HFFc6 (cell line): ENCODE results near the gene AMER2. TPM values are rescaled to one million over a fixed set of nuclear protein-coding genes. Genes with fewer than 3 reads are reported as not detected.
A peak's percentile ranks its signal among the peaks of the same experiment; 100 is the strongest.

Experiments used
- DNase-seq: peaks from one replicate; pipeline ENCODE4 v3.0.0-alpha.2; 2018
- H3K27ac Mint-ChIP-seq: 2 replicates; pipeline ENCODE4 v1.8.0; 2020; ENCODE audit warnings: mild to moderate bottlenecking, mixed read lengths
- H3K27me3 Mint-ChIP-seq: 2 replicates; pipeline ENCODE4 v1.8.0; 2021; ENCODE audit warnings: mild to moderate bottlenecking, moderate library complexity, mixed read lengths; ENCODE audit not compliant: insufficient read depth
- H3K36me3 Mint-ChIP-seq: 2 replicates; pipeline ENCODE4 v1.8.0; 2021; ENCODE audit warnings: low read depth, mixed read lengths
- H3K4me1 Mint-ChIP-seq: 2 replicates; pipeline ENCODE4 v1.8.0; 2020; ENCODE audit warnings: low read depth, mixed read lengths
- H3K4me3 Mint-ChIP-seq: 2 replicates; pipeline ENCODE4 v1.8.0; 2020; ENCODE audit warnings: mild to moderate bottlenecking, moderate library complexity, mixed read lengths
- H3K9me3 Mint-ChIP-seq: 2 replicates; pipeline ENCODE4 v1.8.0; 2020; ENCODE audit warnings: mild to moderate bottlenecking, mixed read lengths
- total RNA-seq, 6 experiments: library from RNA; stranded (reverse); fragmentation: NEBNext Ultra II Directional; extraction: Animal tissue kit (Norgen Biotek cat#: 25700); gene quantifications; 2 replicates in 1 of 6; 3 replicates in 5 of 6; pipeline ENCODE4 v1.2.3, GENCODE V29; 2021
- TF ChIP-seq, protein P1 (sequence below): fragments of 200-600 bp; sonication (generic); IDR thresholded peaks from 2 replicates; pipeline ENCODE4 v1.5.0; 2021; ENCODE audit warnings: antibody characterized with exemption, mild to moderate bottlenecking

The AMER2 gene
- total RNA-seq, 6 experiments from 2014 or later, result not detected

- peaks cover 2% of the 10 kb centered on the region for H3K4me1 Mint-ChIP-seq
- TF ChIP-seq, protein P1, sequence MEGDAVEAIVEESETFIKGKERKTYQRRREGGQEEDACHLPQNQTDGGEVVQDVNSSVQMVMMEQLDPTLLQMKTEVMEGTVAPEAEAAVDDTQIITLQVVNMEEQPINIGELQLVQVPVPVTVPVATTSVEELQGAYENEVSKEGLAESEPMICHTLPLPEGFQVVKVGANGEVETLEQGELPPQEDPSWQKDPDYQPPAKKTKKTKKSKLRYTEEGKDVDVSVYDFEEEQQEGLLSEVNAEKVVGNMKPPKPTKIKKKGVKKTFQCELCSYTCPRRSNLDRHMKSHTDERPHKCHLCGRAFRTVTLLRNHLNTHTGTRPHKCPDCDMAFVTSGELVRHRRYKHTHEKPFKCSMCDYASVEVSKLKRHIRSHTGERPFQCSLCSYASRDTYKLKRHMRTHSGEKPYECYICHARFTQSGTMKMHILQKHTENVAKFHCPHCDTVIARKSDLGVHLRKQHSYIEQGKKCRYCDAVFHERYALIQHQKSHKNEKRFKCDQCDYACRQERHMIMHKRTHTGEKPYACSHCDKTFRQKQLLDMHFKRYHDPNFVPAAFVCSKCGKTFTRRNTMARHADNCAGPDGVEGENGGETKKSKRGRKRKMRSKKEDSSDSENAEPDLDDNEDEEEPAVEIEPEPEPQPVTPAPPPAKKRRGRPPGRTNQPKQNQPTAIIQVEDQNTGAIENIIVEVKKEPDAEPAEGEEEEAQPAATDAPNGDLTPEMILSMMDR, result no peak
- H3K27me3 Mint-ChIP-seq, result peaks cover 39% of the 10 kb centered on the region
- H3K9me3 Mint-ChIP-seq, result no peaks in the 10 kb centered on the region
- no peak for DNase-seq
- H3K4me3 Mint-ChIP-seq, result no peak overlapping the region
- no peaks in the 10 kb centered on the region; the same call in 1 of the 2 replicates for H3K36me3 Mint-ChIP-seq
- H3K27ac Mint-ChIP-seq, result no peak overlapping the region
These were observed 4.9 kb upstream of the AMER2 start for GRCh38 chr13:25177012-25177411.

GRCh38 chr13:25175431-25175830 lies 3.3 kb upstream of the AMER2 start:
- H3K27me3 Mint-ChIP-seq, result peaks cover 39% of the 10 kb centered on the region
- TF ChIP-seq, protein P1, result no peak

DNA sequence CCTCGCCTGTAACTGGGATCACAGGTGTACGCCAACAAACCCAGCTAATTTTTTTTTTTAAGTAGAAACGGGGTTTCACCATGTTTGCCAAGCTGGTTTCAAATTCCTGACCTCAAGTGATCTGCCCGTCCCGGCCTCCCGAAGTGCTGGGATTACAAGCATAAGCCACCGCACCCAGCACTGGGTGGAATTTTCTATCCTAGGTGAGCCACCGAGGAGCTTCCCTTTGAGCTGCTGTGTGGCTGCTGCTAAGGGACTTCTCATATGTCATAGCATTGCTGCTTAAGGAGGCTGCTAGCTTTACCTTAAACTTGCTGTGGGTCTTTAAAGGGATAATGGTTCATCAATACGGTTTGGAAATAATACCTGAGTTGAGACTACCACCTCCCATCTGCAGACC lies 2.9 kb upstream of the AMER2 start:
- Mint-ChIP-seq H3K27me3 (peaks cover 38% of the 10 kb centered on the region), H3K4me1 (peaks cover 9% of the 10 kb centered on the region)
- TF ChIP-seq, protein P1, result no peak

More at GRCh38 chr13:25175431-25175830, 3.3 kb upstream of the AMER2 start:
- no peak for DNase-seq
- no peak overlapping the region for H3K4me3 Mint-ChIP-seq
- H3K9me3 Mint-ChIP-seq, result no peaks in the 10 kb centered on the region
- no peak overlapping the region for H3K27ac Mint-ChIP-seq
- peaks cover 9% of the 10 kb centered on the region for H3K4me1 Mint-ChIP-seq
- H3K36me3 Mint-ChIP-seq, result no peaks in the 10 kb centered on the region; the same call in 1 of the 2 replicates

GRCh38 chr13:25174304-25174703 lies 2.2 kb upstream of the AMER2 start:
- Mint-ChIP-seq H3K36me3 (no peaks in the 10 kb centered on the region; the same call in 1 of the 2 replicates), H3K4me1 (peaks cover 9% of the 10 kb centered on the region), H3K4me3 (no peak overlapping the region), H3K27ac (no peak overlapping the region), H3K9me3 (no peaks in the 10 kb centered on the region), H3K27me3 (peaks cover 43% of the 10 kb centered on the region)
- no peak for DNase-seq
- TF ChIP-seq, protein P1, result no peak

More for the DNA sequence above, 2.9 kb upstream of the AMER2 start:
- Mint-ChIP-seq H3K4me3 (no peak overlapping the region), H3K9me3 (no peaks in the 10 kb centered on the region), H3K27ac (no peak overlapping the region), H3K36me3 (no peaks in the 10 kb centered on the region; the same call in 1 of the 2 replicates)
- DNase-seq, result no peak

DNA sequence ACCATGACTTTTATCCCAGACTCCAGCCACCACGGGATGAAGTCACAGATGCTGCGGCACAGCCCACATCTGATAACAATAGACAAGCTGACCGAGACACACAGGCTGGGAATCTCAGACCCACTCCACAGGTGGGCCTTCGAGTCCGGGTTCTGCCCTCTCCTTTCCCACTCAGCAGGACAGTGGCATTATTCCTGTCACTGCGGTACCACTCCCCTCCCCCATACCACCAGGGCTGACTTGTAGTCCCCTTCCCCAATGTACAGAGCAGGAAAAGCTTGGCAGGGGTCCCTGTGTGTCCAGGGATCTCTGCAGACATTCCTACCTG lies 179 bp upstream of the AMER2 start:
- Mint-ChIP-seq H3K27me3 (peaks cover 43% of the 10 kb centered on the region), H3K36me3 (no peaks in the 10 kb centered on the region; the same call in 1 of the 2 replicates), H3K27ac (no peak overlapping the region), H3K4me3 (no peak overlapping the region), H3K9me3 (no peaks in the 10 kb centered on the region), H3K4me1 (peaks cover 9% of the 10 kb centered on the region)
- no peak for DNase-seq
- TF ChIP-seq, protein P1, result no peak

GRCh38 chr13:25171170-25171516 lies 945 bp downstream of the AMER2 start:
- Mint-ChIP-seq H3K4me1 (peaks cover 9% of the 10 kb centered on the region), H3K27ac (no peak overlapping the region), H3K36me3 (no peaks in the 10 kb centered on the region; the same call in 1 of the 2 replicates), H3K9me3 (no peaks in the 10 kb centered on the region), H3K27me3 (peaks cover 37% of the 10 kb centered on the region), H3K4me3 (peak overlapping the region; percentile 54; the same call in 1 of the 2 replicates)
- no peak for DNase-seq
- TF ChIP-seq, protein P1, result no peak
